RPMI8226 (cell line): Measurements from ENCODE around the gene SLC29A2.

Source experiments
- DNase-seq: peaks from one replicate; pipeline ENCODE4 v3.0.0-alpha.2; 2015

Gene SLC29A2

GRCh38 chr11:66315921-66316811, 55.4 kb downstream of the SLC29A2 start:
- DNase-seq = no peak

GRCh38 chr11:66315498-66315885, 56.1 kb downstream of the SLC29A2 start:
- DNase-seq = no peak

- DNase-seq = no peak
These were observed 56.7 kb downstream of the SLC29A2 start for GRCh38 chr11:66314561-66315497.

- no peak for DNase-seq
These were observed 57.4 kb downstream of the SLC29A2 start for GRCh38 chr11:66314186-66314501.

- no peak for DNase-seq
These were observed 58.0 kb downstream of the SLC29A2 start for GRCh38 chr11:66313321-66314185.

- DNase-seq = peak; percentile 100
These were observed 58.8 kb downstream of the SLC29A2 start for GRCh38 chr11:66312549-66313320.
